Testis (tissue), 2 donors: ENCODE data around the gene ACBD6.

Experiments used
- POLR2A ChIP-seq: fragments of 450-650 bp; IDR thresholded peaks from one replicate; pipeline ENCODE4 v1.6.1; 2017; ENCODE audit warnings: antibody characterized with exemption, mild to moderate bottlenecking, moderate library complexity
- TF ChIP-seq, protein P1 (sequence below), 3 experiments: fragments of 450-650 bp in 2 of 3; fragments of 200-600 bp in 1 of 3; sonication (generic) in 1 of 3; IDR thresholded peaks; one replicate each; pipeline ENCODE4 v1.5.1; 2016 to 2019; ENCODE audit warnings: antibody characterized with exemption in 3 of 3, mild to moderate bottlenecking in 2 of 3, moderate library complexity in 1 of 3

DNA sequence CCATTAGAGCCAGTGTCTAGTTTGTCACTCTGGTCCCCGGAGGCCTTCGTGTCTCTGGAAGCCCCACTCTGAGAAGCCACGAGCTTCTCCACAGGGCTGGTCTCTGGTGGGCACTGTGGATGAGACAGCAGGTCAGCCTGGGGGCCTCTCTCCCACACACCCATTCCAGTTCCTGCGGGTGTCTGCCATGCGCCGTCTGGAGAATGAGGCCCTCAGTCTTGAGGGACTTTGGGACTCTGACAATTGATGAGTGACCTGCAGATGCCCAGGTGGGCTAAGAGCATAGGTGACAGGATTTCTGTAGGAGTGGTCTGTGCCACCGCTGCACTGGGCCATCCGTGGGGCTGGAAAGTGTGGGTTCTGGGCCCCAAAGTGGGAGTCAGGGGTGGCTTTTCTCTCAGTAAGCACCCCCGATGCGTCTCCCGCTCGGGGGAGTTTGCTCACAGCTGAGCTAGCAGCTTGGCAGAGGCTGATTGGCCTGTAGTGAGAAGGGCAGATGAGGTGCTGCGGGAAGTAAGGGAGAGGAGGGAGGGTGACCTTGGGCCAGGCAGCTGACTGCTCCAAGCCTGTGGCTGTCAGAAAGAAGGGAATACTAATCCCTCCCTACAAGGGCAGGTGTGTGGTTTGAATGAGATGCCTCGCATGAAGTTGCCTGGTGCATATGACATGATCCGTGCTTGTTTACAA is 245.9 kb downstream of the ACBD6 start:
- TF ChIP-seq, protein P1, sequence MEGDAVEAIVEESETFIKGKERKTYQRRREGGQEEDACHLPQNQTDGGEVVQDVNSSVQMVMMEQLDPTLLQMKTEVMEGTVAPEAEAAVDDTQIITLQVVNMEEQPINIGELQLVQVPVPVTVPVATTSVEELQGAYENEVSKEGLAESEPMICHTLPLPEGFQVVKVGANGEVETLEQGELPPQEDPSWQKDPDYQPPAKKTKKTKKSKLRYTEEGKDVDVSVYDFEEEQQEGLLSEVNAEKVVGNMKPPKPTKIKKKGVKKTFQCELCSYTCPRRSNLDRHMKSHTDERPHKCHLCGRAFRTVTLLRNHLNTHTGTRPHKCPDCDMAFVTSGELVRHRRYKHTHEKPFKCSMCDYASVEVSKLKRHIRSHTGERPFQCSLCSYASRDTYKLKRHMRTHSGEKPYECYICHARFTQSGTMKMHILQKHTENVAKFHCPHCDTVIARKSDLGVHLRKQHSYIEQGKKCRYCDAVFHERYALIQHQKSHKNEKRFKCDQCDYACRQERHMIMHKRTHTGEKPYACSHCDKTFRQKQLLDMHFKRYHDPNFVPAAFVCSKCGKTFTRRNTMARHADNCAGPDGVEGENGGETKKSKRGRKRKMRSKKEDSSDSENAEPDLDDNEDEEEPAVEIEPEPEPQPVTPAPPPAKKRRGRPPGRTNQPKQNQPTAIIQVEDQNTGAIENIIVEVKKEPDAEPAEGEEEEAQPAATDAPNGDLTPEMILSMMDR (IDR thresholded peaks at IDR 0.05): no peak
- no peak for TF ChIP-seq POLR2A
